Measurements from ENCODE around the gene GAB1.

GAB1 gene

GRCh38 chr4:143357161-143357845 lies 20.6 kb downstream of the GAB1 start:
- CTCF ChIA-PET = no interaction called here

More at GRCh38 chr4:143357161-143357845, 20.6 kb downstream of the GAB1 start:
- TF ChIP-seq MEIS1 (CRISPR knock-in tag; IDR thresholded peaks at IDR 0.05; ENCODE audit: borderline replicate concordance) (no peak), ZNF623 (tag by site-specific recombination; IDR thresholded peaks at IDR 0.05) (no peak), ZNF202 (tag by site-specific recombination; IDR thresholded peaks at IDR 0.05; ENCODE audit: borderline replicate concordance) (no peak), ZFP69B (tag by site-specific recombination; IDR thresholded peaks at IDR 0.05) (no peak), ZNF521 (tag by site-specific recombination; IDR thresholded peaks at IDR 0.05) (no peak), ZNF37A (tag by site-specific recombination; IDR thresholded peaks at IDR 0.05) (no peak), ZNF341 (tag by site-specific recombination; IDR thresholded peaks at IDR 0.05; ENCODE audit: low read depth) (no peak), ZNF121 (tag by site-specific recombination; IDR thresholded peaks at IDR 0.05) (no peak), ZNF292 (tag by site-specific recombination; IDR thresholded peaks at IDR 0.05; ENCODE audit: borderline replicate concordance, low read depth) (no peak), ZNF48 (tag by site-specific recombination; IDR thresholded peaks at IDR 0.05) (no peak), ZSCAN5A (tag by site-specific recombination; IDR thresholded peaks at IDR 0.05) (no peak), ZNF169 (tag by site-specific recombination; IDR thresholded peaks at IDR 0.05) (no peak), ZNF221 (tag by site-specific recombination; IDR thresholded peaks at IDR 0.05; ENCODE audit: borderline replicate concordance) (no peak)
- TF ChIP-seq, protein P1, sequence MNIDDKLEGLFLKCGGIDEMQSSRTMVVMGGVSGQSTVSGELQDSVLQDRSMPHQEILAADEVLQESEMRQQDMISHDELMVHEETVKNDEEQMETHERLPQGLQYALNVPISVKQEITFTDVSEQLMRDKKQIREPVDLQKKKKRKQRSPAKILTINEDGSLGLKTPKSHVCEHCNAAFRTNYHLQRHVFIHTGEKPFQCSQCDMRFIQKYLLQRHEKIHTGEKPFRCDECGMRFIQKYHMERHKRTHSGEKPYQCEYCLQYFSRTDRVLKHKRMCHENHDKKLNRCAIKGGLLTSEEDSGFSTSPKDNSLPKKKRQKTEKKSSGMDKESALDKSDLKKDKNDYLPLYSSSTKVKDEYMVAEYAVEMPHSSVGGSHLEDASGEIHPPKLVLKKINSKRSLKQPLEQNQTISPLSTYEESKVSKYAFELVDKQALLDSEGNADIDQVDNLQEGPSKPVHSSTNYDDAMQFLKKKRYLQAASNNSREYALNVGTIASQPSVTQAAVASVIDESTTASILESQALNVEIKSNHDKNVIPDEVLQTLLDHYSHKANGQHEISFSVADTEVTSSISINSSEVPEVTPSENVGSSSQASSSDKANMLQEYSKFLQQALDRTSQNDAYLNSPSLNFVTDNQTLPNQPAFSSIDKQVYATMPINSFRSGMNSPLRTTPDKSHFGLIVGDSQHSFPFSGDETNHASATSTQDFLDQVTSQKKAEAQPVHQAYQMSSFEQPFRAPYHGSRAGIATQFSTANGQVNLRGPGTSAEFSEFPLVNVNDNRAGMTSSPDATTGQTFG (tag by site-specific recombination; IDR thresholded peaks at IDR 0.05; ENCODE audit: borderline replicate concordance) = no peak
- TF ChIP-seq, protein P2, sequence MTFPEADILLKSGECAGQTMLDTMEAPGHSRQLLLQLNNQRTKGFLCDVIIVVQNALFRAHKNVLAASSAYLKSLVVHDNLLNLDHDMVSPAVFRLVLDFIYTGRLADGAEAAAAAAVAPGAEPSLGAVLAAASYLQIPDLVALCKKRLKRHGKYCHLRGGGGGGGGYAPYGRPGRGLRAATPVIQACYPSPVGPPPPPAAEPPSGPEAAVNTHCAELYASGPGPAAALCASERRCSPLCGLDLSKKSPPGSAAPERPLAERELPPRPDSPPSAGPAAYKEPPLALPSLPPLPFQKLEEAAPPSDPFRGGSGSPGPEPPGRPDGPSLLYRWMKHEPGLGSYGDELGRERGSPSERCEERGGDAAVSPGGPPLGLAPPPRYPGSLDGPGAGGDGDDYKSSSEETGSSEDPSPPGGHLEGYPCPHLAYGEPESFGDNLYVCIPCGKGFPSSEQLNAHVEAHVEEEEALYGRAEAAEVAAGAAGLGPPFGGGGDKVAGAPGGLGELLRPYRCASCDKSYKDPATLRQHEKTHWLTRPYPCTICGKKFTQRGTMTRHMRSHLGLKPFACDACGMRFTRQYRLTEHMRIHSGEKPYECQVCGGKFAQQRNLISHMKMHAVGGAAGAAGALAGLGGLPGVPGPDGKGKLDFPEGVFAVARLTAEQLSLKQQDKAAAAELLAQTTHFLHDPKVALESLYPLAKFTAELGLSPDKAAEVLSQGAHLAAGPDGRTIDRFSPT (tag by site-specific recombination; IDR thresholded peaks at IDR 0.05) = no peak
- TF ChIP-seq, protein P3, sequence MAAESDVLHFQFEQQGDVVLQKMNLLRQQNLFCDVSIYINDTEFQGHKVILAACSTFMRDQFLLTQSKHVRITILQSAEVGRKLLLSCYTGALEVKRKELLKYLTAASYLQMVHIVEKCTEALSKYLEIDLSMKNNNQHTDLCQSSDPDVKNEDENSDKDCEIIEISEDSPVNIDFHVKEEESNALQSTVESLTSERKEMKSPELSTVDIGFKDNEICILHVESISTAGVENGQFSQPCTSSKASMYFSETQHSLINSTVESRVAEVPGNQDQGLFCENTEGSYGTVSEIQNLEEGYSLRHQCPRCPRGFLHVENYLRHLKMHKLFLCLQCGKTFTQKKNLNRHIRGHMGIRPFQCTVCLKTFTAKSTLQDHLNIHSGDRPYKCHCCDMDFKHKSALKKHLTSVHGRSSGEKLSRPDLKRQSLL (tag by site-specific recombination; IDR thresholded peaks at IDR 0.05) = no peak
- TF ChIP-seq, protein P4, sequence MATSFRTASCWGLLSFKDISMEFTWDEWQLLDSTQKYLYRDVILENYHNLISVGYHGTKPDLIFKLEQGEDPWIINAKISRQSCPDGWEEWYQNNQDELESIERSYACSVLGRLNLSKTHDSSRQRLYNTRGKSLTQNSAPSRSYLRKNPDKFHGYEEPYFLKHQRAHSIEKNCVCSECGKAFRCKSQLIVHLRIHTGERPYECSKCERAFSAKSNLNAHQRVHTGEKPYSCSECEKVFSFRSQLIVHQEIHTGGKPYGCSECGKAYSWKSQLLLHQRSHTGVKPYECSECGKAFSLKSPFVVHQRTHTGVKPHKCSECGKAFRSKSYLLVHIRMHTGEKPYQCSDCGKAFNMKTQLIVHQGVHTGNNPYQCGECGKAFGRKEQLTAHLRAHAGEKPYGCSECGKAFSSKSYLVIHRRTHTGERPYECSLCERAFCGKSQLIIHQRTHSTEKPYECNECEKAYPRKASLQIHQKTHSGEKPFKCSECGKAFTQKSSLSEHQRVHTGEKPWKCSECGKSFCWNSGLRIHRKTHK (tag by site-specific recombination; IDR thresholded peaks at IDR 0.05) = no peak
- TF ChIP-seq, protein P5, sequence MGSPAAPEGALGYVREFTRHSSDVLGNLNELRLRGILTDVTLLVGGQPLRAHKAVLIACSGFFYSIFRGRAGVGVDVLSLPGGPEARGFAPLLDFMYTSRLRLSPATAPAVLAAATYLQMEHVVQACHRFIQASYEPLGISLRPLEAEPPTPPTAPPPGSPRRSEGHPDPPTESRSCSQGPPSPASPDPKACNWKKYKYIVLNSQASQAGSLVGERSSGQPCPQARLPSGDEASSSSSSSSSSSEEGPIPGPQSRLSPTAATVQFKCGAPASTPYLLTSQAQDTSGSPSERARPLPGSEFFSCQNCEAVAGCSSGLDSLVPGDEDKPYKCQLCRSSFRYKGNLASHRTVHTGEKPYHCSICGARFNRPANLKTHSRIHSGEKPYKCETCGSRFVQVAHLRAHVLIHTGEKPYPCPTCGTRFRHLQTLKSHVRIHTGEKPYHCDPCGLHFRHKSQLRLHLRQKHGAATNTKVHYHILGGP (tag by site-specific recombination; IDR thresholded peaks at IDR 0.05) = no peak
- Histone ChIP-seq H3K4me1 (ENCODE audit: control insufficient read depth, insufficient read depth, low read length) (peaks cover 11% of the 10 kb centered on the region), H3K27ac (ENCODE audit: extremely low read depth, low read depth, low read length) (no peak overlapping the region), H3K4me3 (ENCODE audit: low read depth, low read length) (no peak overlapping the region), H3K36me3 (ENCODE audit: control insufficient read depth in 2 of 2, insufficient read depth in 1 of 2, low read length in 2 of 2) (no peaks in the 10 kb centered on the region), H3K9me3 (ENCODE audit: control insufficient read depth, insufficient read depth, low read depth, low read length) (no peaks in the 10 kb centered on the region)
- POLR2A ChIA-PET = no interaction called here
